ENCODE measurements around the gene LRP1.

The LRP1 gene

DNA sequence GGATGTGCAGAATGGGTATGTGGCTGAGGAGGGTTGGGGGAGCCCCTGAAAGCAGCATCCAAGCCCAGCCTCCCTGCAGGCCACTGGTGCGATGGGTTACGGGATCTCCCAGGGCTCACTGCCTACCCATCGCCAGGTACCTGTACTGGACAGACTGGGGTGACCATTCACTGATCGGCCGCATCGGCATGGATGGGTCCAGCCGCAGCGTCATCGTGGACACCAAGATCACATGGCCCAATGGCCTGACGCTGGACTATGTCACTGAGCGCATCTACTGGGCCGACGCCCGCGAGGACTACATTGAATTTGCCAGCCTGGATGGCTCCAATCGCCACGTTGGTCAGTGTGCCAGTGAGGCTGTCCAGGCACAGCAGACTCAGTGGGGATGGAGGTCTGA lies 70.0 kb downstream of the LRP1 start:
- Histone ChIP-seq H3K9ac (ENCODE audit: low read length) (no peak overlapping the region), H3K27ac (ENCODE audit: low read length) (no peak overlapping the region), H3K9me3 (ENCODE audit: insufficient read depth, low read length) (no peaks in the 10 kb centered on the region), H4K20me1 (ENCODE audit: insufficient read depth, low read length) (no peaks in the 10 kb centered on the region), H2AFZ (ENCODE audit: low read depth, low read length) (no peak overlapping the region), H3K4me3 (ENCODE audit: low read length) (no peak overlapping the region), H3K36me3 (replicated peaks; ENCODE audit: low read depth, low read length) (no peaks in the 10 kb centered on the region), H3K27me3 (ENCODE audit: low read depth, low read length) (no peaks in the 10 kb centered on the region), H3K4me2 (ENCODE audit: low read length) (no peak overlapping the region), H3K79me2 (ENCODE audit: low read length) (no peaks in the 10 kb centered on the region), H3K4me1 (ENCODE audit: low read length) (no peaks in the 10 kb centered on the region)
- TF ChIP-seq EZH2phosphoT487 (IDR thresholded peaks at IDR 0.05; ENCODE audit: low read depth): no peak
- TF ChIP-seq, protein P1, sequence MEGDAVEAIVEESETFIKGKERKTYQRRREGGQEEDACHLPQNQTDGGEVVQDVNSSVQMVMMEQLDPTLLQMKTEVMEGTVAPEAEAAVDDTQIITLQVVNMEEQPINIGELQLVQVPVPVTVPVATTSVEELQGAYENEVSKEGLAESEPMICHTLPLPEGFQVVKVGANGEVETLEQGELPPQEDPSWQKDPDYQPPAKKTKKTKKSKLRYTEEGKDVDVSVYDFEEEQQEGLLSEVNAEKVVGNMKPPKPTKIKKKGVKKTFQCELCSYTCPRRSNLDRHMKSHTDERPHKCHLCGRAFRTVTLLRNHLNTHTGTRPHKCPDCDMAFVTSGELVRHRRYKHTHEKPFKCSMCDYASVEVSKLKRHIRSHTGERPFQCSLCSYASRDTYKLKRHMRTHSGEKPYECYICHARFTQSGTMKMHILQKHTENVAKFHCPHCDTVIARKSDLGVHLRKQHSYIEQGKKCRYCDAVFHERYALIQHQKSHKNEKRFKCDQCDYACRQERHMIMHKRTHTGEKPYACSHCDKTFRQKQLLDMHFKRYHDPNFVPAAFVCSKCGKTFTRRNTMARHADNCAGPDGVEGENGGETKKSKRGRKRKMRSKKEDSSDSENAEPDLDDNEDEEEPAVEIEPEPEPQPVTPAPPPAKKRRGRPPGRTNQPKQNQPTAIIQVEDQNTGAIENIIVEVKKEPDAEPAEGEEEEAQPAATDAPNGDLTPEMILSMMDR (IDR thresholded peaks at IDR 0.05; ENCODE audit: low read depth, low read length): no peak

DNA sequence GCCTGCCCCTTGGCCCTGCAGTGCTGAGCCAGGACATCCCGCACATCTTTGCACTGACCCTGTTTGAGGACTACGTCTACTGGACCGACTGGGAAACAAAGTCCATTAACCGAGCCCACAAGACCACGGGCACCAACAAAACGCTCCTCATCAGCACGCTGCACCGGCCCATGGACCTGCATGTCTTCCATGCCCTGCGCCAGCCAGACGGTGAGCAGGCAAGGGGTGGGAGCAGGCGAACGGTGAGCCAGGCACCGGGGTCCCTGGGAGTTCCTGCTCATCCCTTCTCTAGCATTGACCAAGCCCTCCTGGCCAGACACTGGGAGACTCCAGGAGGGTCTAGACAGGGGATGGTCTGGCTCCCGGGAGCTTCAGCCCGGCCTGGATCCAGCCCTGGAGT lies 70.9 kb downstream of the LRP1 start:
- H2AFZ ChIP-seq (ENCODE audit: low read depth, low read length): no peak overlapping the region
- no peak overlapping the region for H3K9ac ChIP-seq (ENCODE audit: low read length)
- H3K4me2 ChIP-seq (ENCODE audit: low read length): no peak overlapping the region
- no peaks in the 10 kb centered on the region for H3K27me3 ChIP-seq (ENCODE audit: low read depth, low read length)
- no peak overlapping the region for H3K27ac ChIP-seq (ENCODE audit: low read length)
- no peaks in the 10 kb centered on the region for H3K79me2 ChIP-seq (ENCODE audit: low read length)
- TF ChIP-seq, protein P1 (IDR thresholded peaks at IDR 0.05; ENCODE audit: low read depth, low read length): no peak
- no peak for TF ChIP-seq EZH2phosphoT487 (IDR thresholded peaks at IDR 0.05; ENCODE audit: low read depth)
- H4K20me1 ChIP-seq (ENCODE audit: insufficient read depth, low read length): no peaks in the 10 kb centered on the region
- H3K36me3 ChIP-seq (replicated peaks; ENCODE audit: low read depth, low read length): no peaks in the 10 kb centered on the region
- H3K4me1 ChIP-seq (ENCODE audit: low read length): no peaks in the 10 kb centered on the region
- H3K9me3 ChIP-seq (ENCODE audit: insufficient read depth, low read length): no peaks in the 10 kb centered on the region
- no peak overlapping the region for H3K4me3 ChIP-seq (ENCODE audit: low read length)

DNA sequence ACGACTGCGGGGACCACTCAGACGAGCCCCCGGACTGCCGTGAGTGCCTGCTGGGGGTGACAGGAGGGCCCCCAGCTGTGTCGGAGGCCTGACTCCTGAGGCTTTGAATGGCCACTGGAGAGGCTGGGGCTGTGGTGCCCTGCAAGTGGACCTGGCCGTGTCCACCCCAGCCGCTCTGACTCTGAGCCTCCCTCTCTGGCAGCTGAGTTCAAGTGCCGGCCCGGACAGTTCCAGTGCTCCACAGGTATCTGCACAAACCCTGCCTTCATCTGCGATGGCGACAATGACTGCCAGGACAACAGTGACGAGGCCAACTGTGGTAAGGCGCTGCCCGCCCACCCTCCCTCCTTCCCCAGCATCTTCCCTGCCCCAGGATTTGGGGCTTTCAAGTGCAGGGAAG lies 72.2 kb downstream of the LRP1 start:
- Histone ChIP-seq H3K9ac (ENCODE audit: low read length) (no peak overlapping the region), H3K9me3 (ENCODE audit: insufficient read depth, low read length) (no peaks in the 10 kb centered on the region), H3K4me1 (ENCODE audit: low read length) (no peaks in the 10 kb centered on the region), H3K27me3 (ENCODE audit: low read depth, low read length) (no peaks in the 10 kb centered on the region), H3K4me3 (ENCODE audit: low read length) (no peak overlapping the region), H4K20me1 (ENCODE audit: insufficient read depth, low read length) (no peaks in the 10 kb centered on the region), H2AFZ (ENCODE audit: low read depth, low read length) (no peak overlapping the region), H3K79me2 (ENCODE audit: low read length) (no peaks in the 10 kb centered on the region), H3K36me3 (replicated peaks; ENCODE audit: low read depth, low read length) (no peaks in the 10 kb centered on the region), H3K4me2 (ENCODE audit: low read length) (no peak overlapping the region), H3K27ac (ENCODE audit: low read length) (no peak overlapping the region)
- no peak for TF ChIP-seq EZH2phosphoT487 (IDR thresholded peaks at IDR 0.05; ENCODE audit: low read depth)
- TF ChIP-seq, protein P1 (IDR thresholded peaks at IDR 0.05; ENCODE audit: low read depth, low read length): no peak

DNA sequence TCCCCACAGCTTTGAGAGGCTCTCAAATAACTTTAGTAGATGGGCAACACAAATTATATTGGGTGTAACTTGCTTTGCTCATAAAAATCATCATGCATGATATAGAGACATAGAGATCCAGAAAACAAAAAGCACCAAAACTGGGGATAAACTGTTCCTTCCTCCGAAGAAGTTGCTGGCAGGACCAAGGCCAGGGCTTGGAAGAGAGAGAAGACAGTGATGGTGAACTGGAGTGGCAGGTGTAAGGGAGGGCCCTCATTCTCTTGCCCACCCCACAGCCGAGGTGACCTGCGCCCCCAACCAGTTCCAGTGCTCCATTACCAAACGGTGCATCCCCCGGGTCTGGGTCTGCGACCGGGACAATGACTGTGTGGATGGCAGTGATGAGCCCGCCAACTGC lies 72.9 kb downstream of the LRP1 start:
- TF ChIP-seq, protein P1 (IDR thresholded peaks at IDR 0.05; ENCODE audit: low read depth, low read length): no peak
- no peak for TF ChIP-seq EZH2phosphoT487 (IDR thresholded peaks at IDR 0.05; ENCODE audit: low read depth)
- Histone ChIP-seq H3K79me2 (ENCODE audit: low read length) (no peaks in the 10 kb centered on the region), H3K27me3 (ENCODE audit: low read depth, low read length) (no peaks in the 10 kb centered on the region), H3K27ac (ENCODE audit: low read length) (no peak overlapping the region), H3K9me3 (ENCODE audit: insufficient read depth, low read length) (no peaks in the 10 kb centered on the region), H3K4me1 (ENCODE audit: low read length) (no peaks in the 10 kb centered on the region), H3K36me3 (replicated peaks; ENCODE audit: low read depth, low read length) (no peaks in the 10 kb centered on the region), H2AFZ (ENCODE audit: low read depth, low read length) (no peak overlapping the region), H3K4me2 (ENCODE audit: low read length) (no peak overlapping the region), H3K4me3 (ENCODE audit: low read length) (no peak overlapping the region), H4K20me1 (ENCODE audit: insufficient read depth, low read length) (no peaks in the 10 kb centered on the region), H3K9ac (ENCODE audit: low read length) (no peak overlapping the region)

All from OCI-LY3 (cell line).